GM12878 (cell line): ENCODE results near the gene MESP2. TPM values are rescaled to one million over a fixed set of nuclear protein-coding genes. Genes with fewer than 3 reads are reported as not detected.

Experiments
- BACH1 ChIP-seq: fragments of 450-650 bp; IDR thresholded peaks from 2 replicates; pipeline ENCODE4 v1.6.1; 2017; ENCODE audit warnings: mild to moderate bottlenecking, borderline replicate concordance
- BRCA1 ChIP-seq: IDR thresholded peaks from 2 replicates; pipeline ENCODE4 v1.6.1; 2011; ENCODE audit warnings: low read depth, low read length, improper control_type of control experiment
- CHD4 ChIP-seq: fragments of 200-600 bp; sonication (generic); IDR thresholded peaks from 2 replicates; pipeline ENCODE4 v1.6.1; 2016; ENCODE audit warnings: mild to moderate bottlenecking
- CREB1 ChIP-seq: IDR thresholded peaks from 2 replicates; pipeline ENCODE4 v1.6.1; 2012; ENCODE audit warnings: low read depth, mild to moderate bottlenecking, inconsistent platforms
- ESRRA ChIP-seq: IDR thresholded peaks from 2 replicates; pipeline ENCODE4 v1.6.1; 2012; ENCODE audit warnings: mild to moderate bottlenecking, low read length, improper control_type of control experiment
- KLF5 ChIP-seq: fragments of 450-650 bp; IDR thresholded peaks from 2 replicates; pipeline ENCODE4 v1.6.1; 2014; ENCODE audit warnings: mild to moderate bottlenecking; ENCODE audit not compliant: partially characterized antibody
- POLR2AphosphoS2 ChIP-seq: IDR thresholded peaks from 2 replicates; pipeline ENCODE4 v1.6.1; 2011; ENCODE audit warnings: low read depth, mild to moderate bottlenecking, low read length, improper control_type of control experiment, moderate library complexity
- WRNIP1 ChIP-seq: IDR thresholded peaks from 2 replicates; pipeline ENCODE4 v1.6.1; 2011; ENCODE audit warnings: low read depth, low read length, improper control_type of control experiment, borderline replicate concordance
- YBX1 ChIP-seq: fragments of 450-650 bp; IDR thresholded peaks from 2 replicates; pipeline ENCODE4 v1.6.1; 2016; ENCODE audit warnings: antibody characterized with exemption
- YY1 ChIP-seq: IDR thresholded peaks from 2 replicates; pipeline ENCODE4 v1.6.1; 2011; ENCODE audit warnings: low read depth, mild to moderate bottlenecking, low read length
- ZBTB11 ChIP-seq: fragments of 450-650 bp; formaldehyde crosslinking; IDR thresholded peaks from 2 replicates; pipeline ENCODE4 v1.5.0; 2022; ENCODE audit warnings: mild to moderate bottlenecking, missing genetic modification characterization
- polyA plus RNA-seq, 11 experiments: library from polyadenylated mRNA; depleted of rRNA in 4 of 11; unstranded in 6 of 11; stranded (reverse) in 5 of 11; fragments of >200 nt; fragmentation: Nextera tagmentation in 4 of 11; fragmentation: Illumina TruSeq in 1 of 11; extraction: Ambion mirVana in 4 of 11; extraction: Trizol in 1 of 11; gene quantifications; 1 replicate in 1 of 11; 2 replicates in 10 of 11; pipeline versions ENCODE4 v1.2.1 to v1.2.3, GENCODE V29; 2011 to 2016; ENCODE audit warnings: inconsistent platforms in 2 of 11, missing spikeins in 2 of 11, low read depth in 1 of 11
- total RNA-seq, 4 experiments: library from RNA; depleted of rRNA in 3 of 4; stranded (reverse); fragments of >200 nt in 3 of 4; fragmentation: Illumina TruSeq in 1 of 4; extraction: Trizol in 1 of 4; gene quantifications; 2 replicates each; pipeline versions ENCODE4 v1.2.1 to v1.2.3, GENCODE V29; 2013 to 2021
- TF ChIP-seq, protein P1 (sequence below): IDR thresholded peaks from 2 replicates; pipeline ENCODE4 v1.6.1; 2012; ENCODE audit warnings: low read length, inconsistent platforms

MESP2 gene
- total and polyA plus RNA-seq, 10 of the 15 experiments (the other 5 are each of a cell fraction or from before 2014, with no cell fraction given), result 0.04 TPM; not detected in 9

DNA sequence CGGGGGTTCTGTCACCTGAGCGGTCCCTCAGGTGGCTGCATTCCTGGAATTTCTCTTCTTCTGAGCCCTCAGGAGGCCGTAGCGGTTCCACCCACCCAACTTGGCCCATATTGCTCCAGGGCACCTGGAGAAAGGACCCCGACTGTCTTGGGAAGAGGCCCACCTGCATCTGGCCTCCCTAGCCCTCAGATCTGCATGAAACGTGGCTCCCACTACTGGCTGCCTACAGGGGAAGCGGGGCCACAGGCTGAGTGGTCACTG is 48.4 kb downstream of the MESP2 start (continued):
- TF ChIP-seq ZBTB11 (no peak), WRNIP1 (no peak), CREB1 (no peak), BACH1 (no peak), POLR2AphosphoS2 (no peak), CHD4 (no peak), YY1 (no peak), KLF5 (no peak), ESRRA (no peak), YBX1 (no peak), BRCA1 (no peak)
- TF ChIP-seq, protein P1, sequence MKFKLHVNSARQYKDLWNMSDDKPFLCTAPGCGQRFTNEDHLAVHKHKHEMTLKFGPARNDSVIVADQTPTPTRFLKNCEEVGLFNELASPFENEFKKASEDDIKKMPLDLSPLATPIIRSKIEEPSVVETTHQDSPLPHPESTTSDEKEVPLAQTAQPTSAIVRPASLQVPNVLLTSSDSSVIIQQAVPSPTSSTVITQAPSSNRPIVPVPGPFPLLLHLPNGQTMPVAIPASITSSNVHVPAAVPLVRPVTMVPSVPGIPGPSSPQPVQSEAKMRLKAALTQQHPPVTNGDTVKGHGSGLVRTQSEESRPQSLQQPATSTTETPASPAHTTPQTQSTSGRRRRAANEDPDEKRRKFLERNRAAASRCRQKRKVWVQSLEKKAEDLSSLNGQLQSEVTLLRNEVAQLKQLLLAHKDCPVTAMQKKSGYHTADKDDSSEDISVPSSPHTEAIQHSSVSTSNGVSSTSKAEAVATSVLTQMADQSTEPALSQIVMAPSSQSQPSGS, result no peak
